Mammary epithelial cell (primary cell): ENCODE data around the gene RNF144B.

Experiments
- EZH2 ChIP-seq: IDR thresholded peaks from 2 replicates; pipeline ENCODE4 v1.6.1; 2012; ENCODE audit warnings: low read length, inconsistent platforms, borderline replicate concordance
- TF ChIP-seq, protein P1 (sequence below), 2 donors: IDR thresholded peaks in 1 of 2; conservative IDR thresholded peaks in 1 of 2; 2 replicates each; pipeline ENCODE4 v1.5.1; 2011 to 2012; ENCODE audit warnings: inconsistent platforms in 2 of 2, low read length in 2 of 2, mild to moderate bottlenecking in 2 of 2, control low read depth in 1 of 2, low read depth in 1 of 2; ENCODE audit not compliant: insufficient read depth in 1 of 2; ENCODE audit errors: extremely low read depth in 1 of 2

DNA sequence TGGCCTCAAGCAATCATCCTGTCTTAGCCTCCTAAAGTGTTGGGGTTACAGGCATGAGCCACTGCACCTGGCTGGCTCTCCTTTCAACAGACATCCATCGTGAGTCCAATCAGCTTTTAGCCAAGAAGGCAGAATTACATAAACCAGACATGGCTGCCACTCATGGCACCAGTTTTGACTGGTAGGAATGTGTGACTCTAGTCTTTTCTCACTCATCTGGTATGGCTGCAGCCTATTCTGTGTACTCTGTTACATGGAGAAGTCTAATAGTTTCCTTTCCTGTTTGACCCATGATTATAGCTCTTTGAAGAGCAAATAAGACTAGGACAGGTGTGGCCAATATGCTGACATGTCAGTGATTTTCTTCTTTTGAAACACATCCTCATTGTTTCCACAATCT is 27.0 kb upstream of the RNF144B start:
- TF ChIP-seq, protein P1, sequence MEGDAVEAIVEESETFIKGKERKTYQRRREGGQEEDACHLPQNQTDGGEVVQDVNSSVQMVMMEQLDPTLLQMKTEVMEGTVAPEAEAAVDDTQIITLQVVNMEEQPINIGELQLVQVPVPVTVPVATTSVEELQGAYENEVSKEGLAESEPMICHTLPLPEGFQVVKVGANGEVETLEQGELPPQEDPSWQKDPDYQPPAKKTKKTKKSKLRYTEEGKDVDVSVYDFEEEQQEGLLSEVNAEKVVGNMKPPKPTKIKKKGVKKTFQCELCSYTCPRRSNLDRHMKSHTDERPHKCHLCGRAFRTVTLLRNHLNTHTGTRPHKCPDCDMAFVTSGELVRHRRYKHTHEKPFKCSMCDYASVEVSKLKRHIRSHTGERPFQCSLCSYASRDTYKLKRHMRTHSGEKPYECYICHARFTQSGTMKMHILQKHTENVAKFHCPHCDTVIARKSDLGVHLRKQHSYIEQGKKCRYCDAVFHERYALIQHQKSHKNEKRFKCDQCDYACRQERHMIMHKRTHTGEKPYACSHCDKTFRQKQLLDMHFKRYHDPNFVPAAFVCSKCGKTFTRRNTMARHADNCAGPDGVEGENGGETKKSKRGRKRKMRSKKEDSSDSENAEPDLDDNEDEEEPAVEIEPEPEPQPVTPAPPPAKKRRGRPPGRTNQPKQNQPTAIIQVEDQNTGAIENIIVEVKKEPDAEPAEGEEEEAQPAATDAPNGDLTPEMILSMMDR (conservative IDR thresholded peaks at IDR 0.05 in 1 of 2, IDR thresholded peaks at IDR 0.05 in 1 of 2; ENCODE audit: extremely low read depth in 1 of 2, insufficient read depth in 1 of 2, low read depth in 1 of 2, low read length in 2 of 2) = no peak
- TF ChIP-seq EZH2 = no peak
